GM11168 (cell line): Measurements from ENCODE around the gene JMJD6.
"Not testable (repeated sequence)": the region's sequence is repeated elsewhere in the genome, so short reads cannot be mapped to it uniquely, and the experiment has no call there.

Source experiments
- in situ Hi-C: fragments of 300-500 bp; cut with MboI; formaldehyde crosslinking; loops from one replicate; pipeline ENCODE4 v1.12.0; 2022; ENCODE audit warnings: low sequenced_read_pairs; ENCODE audit not compliant: unreplicated experiment

Gene JMJD6

GRCh38 chr17:76737082-76737675, 10.8 kb upstream of the JMJD6 start, which contains the start of gene SRSF2:
Gene SRSF2, minus strand, starts transcription at chr17:76737331. Its CDS starts 171 bp downstream, at chr17:76737160.
- in situ Hi-C loops, result no loop called here

DNA sequence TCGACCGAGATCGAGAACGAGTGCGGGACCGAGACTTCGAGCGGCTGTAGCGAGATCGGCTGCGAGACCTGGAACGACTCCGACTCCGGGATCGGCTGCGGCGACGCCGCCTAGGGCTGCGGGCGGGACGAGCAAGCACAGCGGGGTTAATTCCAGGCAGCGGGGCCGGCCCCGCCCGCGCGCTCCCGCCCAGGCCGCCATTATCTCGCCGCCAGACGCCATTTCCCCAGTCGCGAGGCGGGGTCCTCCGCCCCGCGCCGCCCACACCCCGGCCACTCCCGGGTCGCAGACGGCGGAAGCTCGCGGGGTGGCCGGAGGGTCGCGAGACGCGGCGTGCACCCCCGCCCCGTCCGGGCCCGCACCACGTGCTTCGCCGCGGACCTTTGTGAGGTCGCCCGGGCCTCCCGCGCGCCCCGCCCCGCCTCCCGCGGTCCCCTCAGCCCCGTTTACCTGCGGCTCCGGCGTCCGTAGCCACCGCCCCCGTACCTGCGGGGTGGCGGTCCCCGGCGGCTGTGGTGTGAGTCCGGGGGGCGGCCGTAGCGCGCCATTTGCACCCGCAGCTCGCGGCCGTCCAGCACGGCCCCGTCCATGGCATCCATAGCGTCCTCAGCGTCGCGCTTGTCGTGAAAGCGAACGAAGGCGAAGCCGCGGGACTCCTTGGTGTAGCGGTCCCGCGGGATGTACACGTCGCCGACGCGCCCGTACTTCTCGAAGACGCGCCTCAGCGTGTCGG, 10.1 kb upstream of the JMJD6 start:
- in situ Hi-C loops, result no loop called here

GRCh38 chr17:76735586-76736348, 9.4 kb upstream of the JMJD6 start:
- in situ Hi-C loops, result no loop called here

DNA sequence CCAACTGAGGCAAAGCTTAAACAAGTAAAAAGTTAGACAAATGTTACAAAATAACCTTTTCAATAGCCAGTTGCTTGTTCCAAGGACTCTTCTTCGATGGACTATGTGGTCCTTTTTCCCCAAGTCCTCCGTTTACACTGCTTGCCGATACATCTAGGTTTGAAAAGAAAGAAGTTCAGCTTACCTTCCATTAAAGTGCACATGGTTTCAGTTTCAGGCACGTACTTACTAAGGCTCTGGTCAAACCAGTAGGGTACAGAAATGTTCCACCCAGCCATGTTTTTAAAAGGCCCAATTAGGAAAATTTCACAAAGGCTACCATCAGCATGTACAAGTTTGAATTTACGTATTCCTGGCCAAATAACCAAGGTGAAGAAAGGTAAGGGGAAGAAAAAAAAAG, 8.6 kb upstream of the JMJD6 start:
- in situ Hi-C loops, result no loop called here

DNA sequence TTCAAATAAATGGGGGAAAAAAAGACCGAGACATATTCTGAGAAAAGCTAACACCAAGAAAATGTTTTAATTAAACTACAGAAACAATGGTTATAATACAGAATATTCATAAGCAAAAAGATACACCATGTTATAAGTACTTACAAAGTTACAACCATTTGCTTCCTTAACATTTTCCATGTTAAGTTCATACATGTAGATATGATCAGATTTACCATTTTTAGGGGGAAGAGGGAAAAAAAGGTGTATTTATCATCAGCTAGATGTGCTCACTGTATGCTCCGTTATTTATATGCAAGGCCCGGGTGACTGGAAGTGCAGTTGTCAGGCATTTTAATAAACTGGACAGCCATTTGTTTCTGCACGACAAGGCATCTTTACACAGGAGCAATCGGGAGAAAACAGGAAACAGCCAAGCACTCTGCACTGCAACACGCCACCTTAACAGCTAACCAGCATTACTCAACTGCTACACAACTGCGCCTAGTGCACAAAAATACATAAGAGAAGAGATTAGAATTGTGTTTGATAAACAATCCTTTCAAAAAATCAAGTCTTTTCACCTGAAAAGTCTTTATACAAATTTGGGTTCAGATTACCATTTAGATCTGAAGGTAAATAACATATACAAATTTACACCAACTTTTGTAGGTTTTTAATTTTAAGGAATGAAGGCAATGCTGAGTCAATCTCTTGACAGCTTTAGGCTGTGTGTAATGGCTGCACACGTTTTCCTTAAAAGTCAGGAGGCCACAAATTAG, 7.9 kb upstream of the JMJD6 start:
- in situ Hi-C loops, result no loop called here

GRCh38 chr17:76733618-76733957, 7.2 kb upstream of the JMJD6 start:
- in situ Hi-C loops, result no loop called here

GRCh38 chr17:76732734-76733617, 6.6 kb upstream of the JMJD6 start:
- in situ Hi-C loops, result no loop called here

DNA sequence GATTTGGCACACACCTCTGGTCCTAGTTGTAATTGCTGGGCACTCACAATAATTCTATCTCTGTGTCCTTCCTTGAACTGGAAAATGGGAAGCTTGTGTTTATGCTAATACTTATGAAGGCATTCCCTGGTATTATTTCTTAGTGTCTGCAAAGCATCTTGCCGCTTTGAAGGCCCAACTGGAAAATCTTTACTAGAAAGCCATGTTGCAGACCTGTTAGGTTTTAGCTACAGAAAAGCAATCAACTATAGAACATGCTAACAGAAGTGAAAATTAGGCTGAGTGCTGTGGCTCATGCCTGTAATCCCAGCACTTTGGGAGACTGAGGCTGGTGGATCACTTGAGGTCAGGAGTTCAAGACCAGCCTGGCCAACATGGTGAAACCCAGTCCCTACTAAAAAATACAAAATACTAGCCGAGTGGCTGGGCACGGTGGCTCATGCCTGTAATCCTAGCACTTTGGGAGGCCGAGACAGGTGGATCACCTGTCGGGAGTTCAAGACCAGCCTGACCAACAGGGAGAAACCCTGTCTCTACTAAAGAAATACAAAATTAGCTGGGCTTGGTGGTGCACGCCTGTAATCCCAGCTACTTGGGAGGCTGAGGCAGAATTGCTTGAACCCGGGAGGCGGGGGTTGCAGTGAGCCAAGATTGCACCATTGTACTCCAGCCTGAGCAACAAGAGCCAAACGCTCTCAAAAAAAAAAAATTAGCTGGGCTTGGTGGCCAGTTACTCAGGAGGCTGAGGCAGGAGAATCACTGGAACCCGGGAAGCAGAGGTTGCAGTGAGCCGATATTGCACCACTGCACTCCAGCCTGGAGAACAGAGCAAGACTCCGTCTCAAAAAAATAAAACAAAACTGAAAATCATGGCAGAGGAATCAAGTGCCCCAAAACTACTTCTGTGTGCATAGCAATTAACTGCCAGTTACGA, 5.7 kb upstream of the JMJD6 start:
- in situ Hi-C loops, result not testable (repeated sequence)

GRCh38 chr17:76727745-76728456, 1.5 kb upstream of the JMJD6 start:
- in situ Hi-C loops, result no loop called here

DNA sequence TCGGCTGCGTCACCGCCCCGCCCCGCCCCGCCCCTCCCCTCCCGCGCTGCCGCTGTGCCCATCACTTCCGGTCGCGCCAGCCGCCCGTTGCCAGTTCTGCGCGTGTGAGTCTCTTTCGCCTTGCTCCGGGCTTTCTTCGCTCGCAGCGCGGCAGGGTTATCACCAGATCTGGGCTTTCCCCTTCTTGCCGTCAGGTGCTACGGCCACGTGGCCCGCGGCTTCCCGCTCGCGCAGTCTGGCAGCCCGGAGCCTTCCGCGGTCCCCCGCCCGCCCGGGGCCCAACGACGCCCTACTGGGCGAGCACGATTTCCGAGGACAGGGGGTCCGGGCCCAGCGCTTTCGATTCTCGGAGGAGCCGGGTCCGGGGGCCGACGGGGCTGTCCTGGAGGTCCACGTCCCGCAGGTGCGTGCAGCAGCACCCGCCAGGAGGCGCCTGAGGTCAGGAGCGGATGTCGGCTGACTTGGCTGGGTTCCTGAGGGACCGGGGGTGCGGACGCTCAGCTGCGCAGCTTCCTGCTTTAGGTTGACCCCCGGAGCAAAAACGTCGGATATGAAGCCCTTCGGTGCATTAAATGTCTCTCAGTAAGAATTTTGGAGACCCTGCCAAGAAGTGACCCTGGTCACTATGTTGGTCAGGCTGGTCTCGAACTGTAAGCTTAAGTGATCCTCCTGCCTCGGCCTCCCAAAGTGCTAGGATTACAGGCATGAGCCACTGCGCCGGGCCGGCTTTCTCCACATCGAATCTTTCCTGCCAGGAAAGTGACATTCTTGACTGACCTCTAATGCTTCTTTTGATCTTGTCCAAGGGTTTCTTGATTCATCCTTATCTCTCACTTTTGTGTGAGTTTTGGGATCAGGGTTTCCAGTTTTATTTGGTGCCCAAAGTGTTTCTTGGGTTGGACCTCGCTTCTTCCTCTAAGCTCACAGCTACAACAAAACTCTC, 641 bp upstream of the JMJD6 start, which contains the start of gene METTL23:
Gene METTL23, plus strand, starts transcription at position 64 of the 943 bp plus-strand sequence. CDS start 2,872 bp downstream, outside the sequence.
- in situ Hi-C loops, result no loop called here

GRCh38 chr17:76725580-76726230, 701 bp downstream of the JMJD6 start:
- in situ Hi-C loops, result no loop called here

- in situ Hi-C loops, result no loop called here
Observed at GRCh38 chr17:76723812-76724211, 2.6 kb downstream of the JMJD6 start.

DNA sequence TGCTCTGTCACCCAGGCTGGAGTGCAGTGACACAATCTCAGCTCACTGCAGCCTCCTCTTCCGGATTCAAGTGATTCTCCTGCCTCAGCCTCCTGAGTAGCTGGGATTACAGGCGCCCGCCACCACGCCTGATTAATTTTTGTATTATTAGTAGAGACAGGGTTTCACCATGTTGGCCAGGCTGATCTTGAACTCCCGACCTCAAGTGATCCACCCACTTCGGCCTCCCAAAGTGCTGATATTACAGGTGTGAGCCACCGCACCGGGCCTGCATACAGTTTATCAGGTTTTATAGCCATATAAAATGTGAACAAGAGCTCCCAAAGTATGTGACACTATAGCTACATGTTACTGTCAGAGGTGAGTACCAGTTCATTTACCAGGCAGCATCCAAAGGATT, 3.4 kb downstream of the JMJD6 start:
- in situ Hi-C loops, result not testable (repeated sequence)

- in situ Hi-C loops, result no loop called here
Observed at GRCh38 chr17:76722279-76722678, 4.1 kb downstream of the JMJD6 start.

DNA sequence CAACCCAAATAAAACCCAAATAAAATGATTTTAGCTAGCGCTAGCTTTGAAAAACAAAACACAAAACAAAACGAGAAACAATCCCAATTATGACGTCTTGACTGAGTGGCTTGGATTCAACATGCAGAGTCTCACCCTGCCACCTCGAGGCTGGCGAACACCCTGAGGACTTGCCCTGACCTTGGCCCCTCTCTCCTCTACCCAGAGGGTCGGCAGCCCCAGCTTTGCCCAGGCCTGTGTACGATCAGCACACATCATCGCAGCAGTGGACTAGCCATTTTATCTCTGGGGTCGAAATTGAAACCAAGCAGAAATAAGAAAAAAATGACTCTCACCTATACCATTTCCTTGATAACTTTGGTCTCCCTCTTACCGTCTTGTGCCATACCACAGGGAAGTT, 4.9 kb downstream of the JMJD6 start:
- in situ Hi-C loops, result no loop called here

- in situ Hi-C loops, result no loop called here
Observed at GRCh38 chr17:76720941-76721340, 5.5 kb downstream of the JMJD6 start.
